ES-I3 (cell line): ENCODE measurements around the gene PSAPL1.

Experiments used
- H3K36me3 ChIP-seq: 2 replicates; pipeline ENCODE4 v1.6.1; 2013; ENCODE audit warnings: mild to moderate bottlenecking, low read length, control low read depth, moderate library complexity; ENCODE audit not compliant: insufficient read depth
- H3K4me1 ChIP-seq: 2 replicates; pipeline ENCODE4 v1.6.1; 2013; ENCODE audit warnings: mild to moderate bottlenecking, control low read depth, low read length; ENCODE audit not compliant: insufficient read depth
- H3K9ac ChIP-seq: 2 replicates; pipeline ENCODE4 v1.6.1; 2013; ENCODE audit warnings: low read depth, mild to moderate bottlenecking, low read length, moderate library complexity
- H3K9me3 ChIP-seq: 2 replicates; pipeline ENCODE4 v1.6.1; 2013; ENCODE audit warnings: mild to moderate bottlenecking, low read length, moderate library complexity; ENCODE audit not compliant: control insufficient read depth, insufficient read depth

PSAPL1 gene

DNA sequence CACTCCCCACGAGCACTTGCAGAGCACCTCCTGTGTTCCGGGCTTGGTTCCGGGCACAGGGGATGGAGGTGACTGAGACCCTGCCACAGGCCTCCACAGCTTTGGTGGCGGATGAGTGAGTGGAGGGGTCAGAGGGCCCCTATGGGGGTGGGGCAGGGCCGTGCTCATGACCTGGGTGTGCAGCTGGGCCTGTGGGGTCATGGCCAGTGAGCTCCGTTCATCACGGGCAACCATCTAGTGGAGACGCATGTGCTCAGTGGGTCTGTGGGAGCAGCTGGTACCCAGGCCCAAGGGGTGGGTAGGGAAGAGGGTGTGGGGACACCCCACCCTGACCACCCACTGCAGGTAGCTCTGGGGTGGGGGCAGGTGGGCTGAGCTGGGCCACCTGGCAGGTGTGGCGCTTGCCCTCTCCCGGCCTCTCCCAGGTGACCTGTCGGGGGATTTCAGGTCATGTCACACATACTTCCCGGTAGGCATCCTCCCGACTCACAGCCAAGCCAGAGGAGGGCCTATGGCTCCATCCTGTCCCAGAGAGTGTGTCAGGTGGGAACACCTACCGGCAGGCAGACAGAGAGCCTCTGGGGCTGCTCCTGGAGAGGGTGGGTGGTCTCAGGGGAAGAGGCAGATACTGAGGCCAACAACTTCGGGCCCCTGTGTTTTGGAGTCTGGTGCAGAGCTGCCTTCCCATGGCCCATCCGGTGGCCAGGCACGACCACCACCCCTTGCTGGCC, 3.6 kb downstream of the PSAPL1 start:
- H3K9me3 ChIP-seq = no peaks in the 10 kb centered on the region
- no peak overlapping the region for H3K9ac ChIP-seq
- no peaks in the 10 kb centered on the region for H3K36me3 ChIP-seq
- H3K4me1 ChIP-seq = peaks cover 35% of the 10 kb centered on the region

DNA sequence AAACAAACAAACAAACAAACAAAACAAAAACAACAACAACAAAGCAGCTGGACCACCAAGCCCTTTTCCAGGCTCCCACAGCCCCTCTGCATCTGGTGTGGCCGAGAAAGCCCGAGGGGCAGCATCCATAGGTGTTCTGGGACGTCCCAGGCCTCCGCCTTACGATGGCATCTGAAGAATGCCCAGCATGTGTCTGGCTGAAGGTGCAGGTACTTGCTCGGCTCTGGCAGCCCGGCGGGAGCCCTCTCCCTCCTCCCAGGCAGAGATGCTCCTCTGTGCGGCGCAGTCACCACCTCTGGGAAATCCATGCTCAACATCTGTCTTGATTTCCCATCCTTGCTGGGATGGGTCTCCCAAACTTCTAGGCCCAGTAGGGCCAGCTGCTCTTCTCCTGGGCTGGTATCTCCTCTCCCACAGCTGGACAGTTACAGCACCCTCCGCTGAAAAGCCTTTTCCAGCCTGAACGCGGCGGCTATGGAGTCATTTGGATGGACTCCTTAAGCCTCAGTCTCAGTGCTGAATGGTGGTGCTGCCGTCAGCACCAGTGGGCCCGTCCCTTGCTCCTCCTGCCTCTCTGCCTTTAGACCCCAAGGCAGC, 4.3 kb downstream of the PSAPL1 start:
- peaks cover 32% of the 10 kb centered on the region for H3K4me1 ChIP-seq
- H3K9me3 ChIP-seq = no peaks in the 10 kb centered on the region
- H3K36me3 ChIP-seq = no peaks in the 10 kb centered on the region
- H3K9ac ChIP-seq = no peak overlapping the region

DNA sequence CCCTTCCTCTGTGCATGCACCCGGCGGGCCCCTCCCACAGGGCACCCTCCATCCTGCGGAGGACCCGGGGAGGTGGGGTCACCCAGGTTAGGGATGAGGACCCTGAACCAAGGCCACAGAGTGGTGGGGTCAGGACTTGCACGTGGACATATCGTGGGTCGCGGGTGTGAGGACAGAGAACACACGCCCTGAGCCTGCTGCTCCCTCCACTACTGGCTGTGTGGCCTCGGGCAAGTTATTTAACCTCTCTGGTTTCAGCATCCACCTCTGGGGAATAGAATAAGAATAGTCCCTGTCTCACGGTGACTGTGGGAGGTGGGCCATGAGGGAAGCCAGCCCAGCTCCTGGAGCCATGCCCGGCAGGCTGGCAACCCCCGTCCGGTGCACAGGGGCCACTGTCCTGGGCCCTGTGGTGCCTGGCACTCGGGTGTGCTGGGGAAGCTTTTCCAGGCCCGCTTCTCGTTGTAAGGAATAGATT, 5.1 kb downstream of the PSAPL1 start:
- H3K9ac ChIP-seq = no peak overlapping the region
- H3K4me1 ChIP-seq = peaks cover 26% of the 10 kb centered on the region
- H3K36me3 ChIP-seq = no peaks in the 10 kb centered on the region
- no peaks in the 10 kb centered on the region for H3K9me3 ChIP-seq

DNA sequence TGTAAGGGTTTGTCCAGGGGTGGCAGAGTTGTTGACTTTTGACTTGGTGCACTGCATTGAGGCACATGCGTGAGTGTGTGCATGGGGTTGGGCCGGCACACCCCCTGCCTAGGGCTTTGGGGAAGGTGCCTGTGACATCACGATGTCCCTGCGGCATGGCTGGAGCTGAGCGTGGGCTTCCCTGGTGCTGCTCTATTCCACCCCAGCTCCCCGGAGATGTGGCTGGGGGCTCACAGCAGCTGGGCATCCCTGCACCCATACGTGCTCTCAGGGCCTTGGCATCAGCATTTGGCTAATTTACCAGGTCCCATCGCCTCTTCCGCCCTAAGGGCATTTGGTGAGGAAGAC, 5.7 kb downstream of the PSAPL1 start:
- peaks cover 24% of the 10 kb centered on the region for H3K4me1 ChIP-seq
- H3K9me3 ChIP-seq = no peaks in the 10 kb centered on the region
- no peaks in the 10 kb centered on the region for H3K36me3 ChIP-seq
- no peak overlapping the region for H3K9ac ChIP-seq

DNA sequence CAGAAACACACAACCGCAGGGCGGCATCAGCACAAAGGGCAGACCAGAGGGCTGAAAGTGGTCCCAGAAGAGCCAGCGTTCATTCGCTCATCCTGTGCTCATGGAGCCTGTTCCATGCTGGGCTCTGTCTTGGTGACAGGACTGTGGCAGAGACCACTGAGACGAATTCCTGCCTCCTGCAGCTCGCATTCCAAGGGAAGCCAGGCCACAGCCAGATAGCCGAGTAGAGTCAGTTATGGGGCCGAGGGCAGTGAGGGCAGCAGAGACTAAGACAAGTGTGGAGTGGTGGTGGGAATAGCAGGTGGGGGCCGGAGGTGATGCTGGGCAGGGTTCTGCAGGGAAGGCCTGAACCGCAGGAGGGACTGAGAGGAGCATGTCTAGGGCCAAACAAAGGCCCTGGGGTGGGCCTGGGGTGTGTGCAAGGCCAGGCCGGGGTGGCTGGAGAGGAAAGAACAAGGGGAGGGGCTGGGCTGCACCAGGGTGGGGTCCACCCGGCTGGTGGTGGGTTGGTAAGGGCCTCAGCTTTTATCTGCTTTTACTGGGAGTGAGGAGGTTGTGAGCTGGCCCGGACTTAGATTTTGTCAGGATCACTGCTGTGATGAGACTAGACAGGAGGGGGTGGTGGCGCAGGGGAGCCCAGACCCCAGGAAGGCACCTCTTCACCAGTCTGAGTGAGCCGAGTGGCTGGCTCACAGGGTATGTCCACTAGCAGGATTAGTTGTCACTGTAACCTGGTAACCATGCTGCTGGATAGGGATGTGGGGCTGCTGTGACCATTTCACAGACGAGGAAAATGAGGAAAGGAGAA, 6.3 kb downstream of the PSAPL1 start:
- Histone ChIP-seq H3K9me3 (no peaks in the 10 kb centered on the region), H3K9ac (no peak overlapping the region), H3K4me1 (peaks cover 24% of the 10 kb centered on the region), H3K36me3 (no peaks in the 10 kb centered on the region)

DNA sequence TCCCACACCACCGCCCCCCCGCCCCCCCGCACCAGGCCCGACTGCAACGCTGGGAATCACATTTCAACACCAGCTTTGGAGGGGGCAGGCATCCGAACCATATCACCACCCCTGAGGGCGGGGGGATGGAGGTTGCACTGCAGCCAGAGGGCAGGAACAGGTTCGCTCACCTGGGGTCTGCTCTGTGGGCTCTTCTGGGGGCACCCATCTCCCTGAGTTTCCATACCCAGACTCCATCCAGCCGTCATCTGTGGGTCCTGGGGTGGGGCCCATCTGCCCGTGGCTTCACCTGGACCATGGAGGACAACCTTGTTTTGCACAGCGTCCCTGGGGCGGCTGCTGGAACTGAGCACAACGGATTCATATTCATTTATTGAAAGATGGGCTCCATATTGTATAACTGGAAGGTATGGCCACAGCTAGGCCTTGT, 6.9 kb downstream of the PSAPL1 start:
- Histone ChIP-seq H3K4me1 (peaks cover 24% of the 10 kb centered on the region), H3K36me3 (no peaks in the 10 kb centered on the region)

DNA sequence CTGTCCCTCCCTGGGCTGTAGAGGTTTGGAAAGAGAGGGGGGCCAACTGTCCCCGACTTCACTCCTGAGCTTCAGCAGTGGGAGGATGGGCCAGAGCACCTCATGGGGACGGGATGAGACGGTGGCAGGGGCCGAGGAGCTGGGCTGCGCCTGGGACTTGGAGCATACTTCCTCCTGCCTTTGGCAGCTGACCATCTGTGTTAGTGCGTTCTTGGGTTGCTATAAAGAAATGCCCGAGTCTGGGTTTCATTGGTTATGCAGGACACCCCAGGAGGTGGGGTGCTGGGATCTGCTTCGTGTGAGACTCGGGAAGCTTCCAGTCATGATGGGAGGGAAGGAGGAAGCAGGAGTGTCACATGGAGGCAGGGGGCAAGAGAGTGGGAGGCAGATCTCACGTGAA, 7.4 kb downstream of the PSAPL1 start:
- Histone ChIP-seq H3K36me3 (no peaks in the 10 kb centered on the region), H3K9ac (no peak overlapping the region), H3K4me1 (peaks cover 24% of the 10 kb centered on the region), H3K9me3 (no peaks in the 10 kb centered on the region)

More for the DNA sequence above, 6.9 kb downstream of the PSAPL1 start:
- Histone ChIP-seq H3K9ac (no peak overlapping the region), H3K9me3 (no peaks in the 10 kb centered on the region)

DNA sequence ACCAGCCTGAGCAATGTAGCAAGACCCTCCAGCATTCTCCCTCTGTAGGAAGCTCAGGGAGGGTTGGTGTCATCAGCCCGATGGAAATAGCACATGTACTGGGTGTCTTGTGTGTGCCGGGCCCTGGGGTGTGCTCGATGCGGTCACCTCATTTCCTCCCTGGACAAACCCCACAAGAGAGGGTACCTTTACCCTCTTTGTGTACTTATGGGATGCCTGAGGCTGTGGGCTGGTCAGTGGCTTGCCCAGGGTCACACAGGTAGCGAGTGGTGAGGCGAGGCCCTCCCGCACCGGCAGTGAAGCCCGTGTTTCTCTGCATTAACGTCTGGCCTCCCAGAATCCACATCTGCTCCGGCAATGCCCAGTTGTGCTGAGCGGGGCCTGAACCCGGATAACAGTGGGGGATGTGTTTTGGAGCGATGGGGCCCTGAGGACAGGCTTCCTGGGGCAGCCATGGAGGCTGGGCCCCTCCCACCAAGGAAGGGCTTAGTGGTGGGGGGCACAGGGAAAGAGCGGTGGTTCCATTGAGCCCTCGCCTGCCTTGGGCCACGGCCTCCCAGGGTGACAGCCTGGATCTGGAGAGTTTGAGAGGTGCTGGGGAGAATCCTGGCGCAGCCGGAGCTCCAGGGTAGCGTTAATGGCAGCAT, 8.1 kb downstream of the PSAPL1 start:
- Histone ChIP-seq H3K36me3 (no peaks in the 10 kb centered on the region), H3K4me1 (peaks cover 24% of the 10 kb centered on the region), H3K9ac (no peak overlapping the region), H3K9me3 (no peaks in the 10 kb centered on the region)

DNA sequence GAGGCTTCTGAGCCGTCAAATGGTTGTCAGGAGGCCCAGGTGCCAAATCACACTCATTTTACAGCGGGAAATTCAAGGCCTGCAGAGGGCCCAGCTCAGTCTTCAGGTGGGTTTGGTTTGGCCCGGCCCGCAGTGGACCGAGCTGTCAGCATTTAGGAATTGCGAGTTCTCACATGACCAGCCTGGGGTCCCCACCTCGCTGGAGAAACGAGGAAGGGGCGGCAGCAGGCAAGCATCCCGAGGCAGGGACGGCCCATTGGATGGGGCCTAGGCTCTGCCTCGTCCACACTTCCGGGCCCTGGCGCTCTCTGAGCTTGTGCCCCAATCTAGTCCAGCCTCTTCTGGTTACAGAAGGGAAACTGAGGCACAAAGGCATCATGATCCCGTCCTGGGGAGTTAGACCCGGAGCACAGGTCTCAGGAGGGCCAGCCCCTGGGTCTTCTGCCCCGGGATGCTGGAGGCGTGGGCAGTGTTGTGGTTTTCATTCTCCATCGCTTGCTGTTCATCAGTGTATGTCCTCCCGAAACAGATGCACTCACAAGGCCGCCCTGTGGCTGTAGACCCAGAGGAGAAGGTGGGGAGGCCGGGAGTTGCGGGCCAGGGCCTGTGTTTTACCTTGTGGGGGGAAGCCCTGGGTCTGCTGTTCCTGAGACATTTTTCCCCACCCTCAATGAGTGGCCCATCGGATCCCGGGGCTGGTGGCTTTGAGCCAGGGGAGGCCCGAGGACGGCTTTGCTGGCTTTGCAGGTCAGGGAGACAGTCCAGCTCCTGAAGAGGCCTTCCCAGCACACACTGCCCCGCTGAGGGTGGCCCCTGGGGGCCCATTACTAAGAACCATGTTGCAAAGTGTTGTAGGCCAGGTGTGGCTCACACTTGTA, 8.9 kb downstream of the PSAPL1 start:
- H3K9me3 ChIP-seq = no peaks in the 10 kb centered on the region
- H3K36me3 ChIP-seq = no peaks in the 10 kb centered on the region
- H3K4me1 ChIP-seq = peaks cover 23% of the 10 kb centered on the region
- no peak overlapping the region for H3K9ac ChIP-seq

DNA sequence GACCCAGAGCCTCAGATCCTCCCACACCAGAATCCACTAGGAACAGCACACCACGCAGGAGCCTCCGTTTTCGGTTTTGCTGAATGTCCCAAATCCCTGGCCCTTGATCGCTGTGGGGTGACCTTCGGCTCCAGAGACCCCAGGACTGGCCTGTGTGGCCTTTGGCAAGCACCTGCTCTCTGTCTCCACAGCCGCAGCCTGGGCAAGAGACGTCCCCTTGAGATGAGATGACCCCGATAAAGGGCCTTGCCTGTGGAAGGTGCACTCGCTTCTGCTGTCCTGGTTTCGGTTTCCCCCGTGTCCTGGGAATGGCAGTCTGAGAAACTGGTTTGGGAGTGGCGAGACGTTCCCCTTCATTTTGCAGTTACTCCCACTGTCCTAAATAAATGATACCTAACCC, 9.6 kb downstream of the PSAPL1 start:
- Histone ChIP-seq H3K9me3 (no peaks in the 10 kb centered on the region), H3K4me1 (peaks cover 17% of the 10 kb centered on the region), H3K36me3 (no peaks in the 10 kb centered on the region), H3K9ac (no peak overlapping the region)

DNA sequence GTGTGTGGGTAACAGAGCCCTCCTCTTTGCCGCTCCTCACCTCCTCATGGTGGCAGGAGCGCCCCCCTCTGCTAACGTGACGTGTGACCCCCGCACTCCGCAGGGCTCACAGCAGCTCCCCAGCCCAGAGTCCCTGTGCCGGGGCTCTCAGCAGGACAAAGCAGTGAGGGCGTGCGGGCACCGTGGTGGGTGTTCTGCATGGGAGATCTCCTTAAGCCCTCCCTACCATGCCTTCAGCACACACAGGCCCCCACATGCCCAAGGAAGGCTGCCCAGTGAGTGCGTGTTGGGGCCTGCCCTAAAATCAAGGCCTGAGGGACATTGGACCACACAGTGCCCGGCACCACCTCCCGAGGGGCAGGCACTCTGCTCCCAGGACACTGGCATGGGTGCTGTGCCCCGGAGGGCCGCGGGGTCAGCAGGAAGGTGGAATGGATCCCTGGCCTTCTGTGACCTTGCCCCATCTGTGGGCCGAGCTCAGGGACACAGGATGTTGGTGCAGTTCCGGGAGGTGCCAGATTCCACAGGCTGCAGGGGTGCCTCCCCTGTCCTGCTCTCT, 10.1 kb downstream of the PSAPL1 start:
- H3K4me1 ChIP-seq = peaks cover 12% of the 10 kb centered on the region
- no peaks in the 10 kb centered on the region for H3K9me3 ChIP-seq
- H3K36me3 ChIP-seq = no peaks in the 10 kb centered on the region
- H3K9ac ChIP-seq = no peak overlapping the region

DNA sequence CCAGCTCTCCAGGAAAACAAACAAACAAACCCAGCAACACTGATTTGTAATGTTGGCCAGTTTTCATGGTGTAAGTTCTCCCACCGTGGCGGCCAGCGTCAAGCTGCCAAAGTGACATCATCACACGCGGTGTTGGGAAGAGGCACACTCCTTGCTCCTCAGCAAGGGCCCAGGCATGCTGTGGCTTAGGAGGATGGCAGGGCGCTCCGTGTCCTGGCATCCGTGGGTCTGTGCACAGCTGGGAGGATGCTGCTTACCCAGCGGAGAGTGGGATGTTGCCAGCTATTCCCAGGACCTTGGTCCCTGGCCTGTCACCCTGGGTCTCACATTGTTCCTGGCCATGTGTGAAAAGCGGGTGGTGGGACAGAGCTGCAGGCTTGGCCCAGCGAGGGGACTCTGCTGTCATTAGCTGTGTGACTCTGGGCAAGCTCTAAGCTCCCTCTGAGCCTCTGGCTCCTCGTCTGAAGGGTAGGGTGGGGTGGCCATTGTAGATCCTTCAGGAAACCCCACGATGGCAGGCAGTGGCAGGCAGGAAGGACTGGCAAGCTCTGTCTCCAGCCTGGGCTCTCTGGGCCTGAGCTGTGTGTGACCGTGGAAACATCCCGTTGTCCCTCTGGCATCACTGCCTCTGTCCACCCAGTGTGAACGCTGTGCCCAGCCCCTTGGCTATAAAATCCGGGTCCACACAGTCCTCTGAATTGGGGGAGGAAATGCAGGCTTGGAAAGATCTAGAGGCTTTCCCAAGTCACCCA, 10.8 kb downstream of the PSAPL1 start:
- H3K36me3 ChIP-seq = no peaks in the 10 kb centered on the region
- H3K4me1 ChIP-seq = peaks cover 11% of the 10 kb centered on the region
- no peaks in the 10 kb centered on the region for H3K9me3 ChIP-seq
- H3K9ac ChIP-seq = no peak overlapping the region

DNA sequence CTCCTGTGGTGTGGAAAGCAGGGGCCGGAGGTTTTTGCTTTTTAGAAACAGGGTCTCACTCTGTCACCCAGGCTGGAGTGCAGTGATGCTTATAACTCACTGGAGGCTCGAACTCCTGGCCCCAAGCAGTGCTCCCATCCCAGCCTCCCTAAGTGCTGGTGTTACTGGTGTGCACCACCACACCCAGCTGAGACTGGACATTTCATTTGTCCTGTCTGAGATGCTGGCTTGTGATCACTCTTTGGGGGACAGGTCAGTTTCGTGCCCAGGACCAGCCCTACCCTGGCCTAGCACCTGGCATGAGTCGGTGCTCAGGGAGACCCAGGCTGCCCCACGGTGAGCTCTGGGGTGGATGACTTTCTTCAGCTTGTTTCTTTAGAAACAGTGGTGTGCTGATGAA, 11.3 kb downstream of the PSAPL1 start:
- Histone ChIP-seq H3K9ac (no peak overlapping the region), H3K4me1 (peaks cover 11% of the 10 kb centered on the region), H3K36me3 (no peaks in the 10 kb centered on the region), H3K9me3 (no peaks in the 10 kb centered on the region)
